ENCODE data around the gene KCNK18. TPM values are rescaled to one million over a fixed set of nuclear protein-coding genes. Genes with fewer than 3 reads are reported as not detected.

The KCNK18 gene
- total RNA-seq: not detected

- no peak within 1 kb of the TSS for H3K27ac ChIP-seq
- H3K4me3 ChIP-seq: no peak within 1 kb of the TSS
- no peaks in the 10 kb centered on the region for H3K27me3 ChIP-seq
- no peak for TF ChIP-seq POLR2AphosphoS5 (IDR thresholded peaks at IDR 0.05)
- TF ChIP-seq POLR2A (IDR thresholded peaks at IDR 0.05): no peak
- TF ChIP-seq, protein P1, sequence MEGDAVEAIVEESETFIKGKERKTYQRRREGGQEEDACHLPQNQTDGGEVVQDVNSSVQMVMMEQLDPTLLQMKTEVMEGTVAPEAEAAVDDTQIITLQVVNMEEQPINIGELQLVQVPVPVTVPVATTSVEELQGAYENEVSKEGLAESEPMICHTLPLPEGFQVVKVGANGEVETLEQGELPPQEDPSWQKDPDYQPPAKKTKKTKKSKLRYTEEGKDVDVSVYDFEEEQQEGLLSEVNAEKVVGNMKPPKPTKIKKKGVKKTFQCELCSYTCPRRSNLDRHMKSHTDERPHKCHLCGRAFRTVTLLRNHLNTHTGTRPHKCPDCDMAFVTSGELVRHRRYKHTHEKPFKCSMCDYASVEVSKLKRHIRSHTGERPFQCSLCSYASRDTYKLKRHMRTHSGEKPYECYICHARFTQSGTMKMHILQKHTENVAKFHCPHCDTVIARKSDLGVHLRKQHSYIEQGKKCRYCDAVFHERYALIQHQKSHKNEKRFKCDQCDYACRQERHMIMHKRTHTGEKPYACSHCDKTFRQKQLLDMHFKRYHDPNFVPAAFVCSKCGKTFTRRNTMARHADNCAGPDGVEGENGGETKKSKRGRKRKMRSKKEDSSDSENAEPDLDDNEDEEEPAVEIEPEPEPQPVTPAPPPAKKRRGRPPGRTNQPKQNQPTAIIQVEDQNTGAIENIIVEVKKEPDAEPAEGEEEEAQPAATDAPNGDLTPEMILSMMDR (IDR thresholded peaks at IDR 0.05): no peak
- TF ChIP-seq EP300 (IDR thresholded peaks at IDR 0.05): no peak
- no peaks in the 10 kb centered on the region for H3K9me3 ChIP-seq
- H3K36me3 ChIP-seq: no peaks in the 10 kb centered on the region
- WGBS, 2 donors: 83 to 86% methylated on average over 5 to 12 of the region's 12 CpGs
- no peaks in the 10 kb centered on the region for H3K4me1 ChIP-seq
- DNase-seq (no peak), ATAC-seq (ENCODE audit: low FRiP score in 2 of 2) (no peak)
These were observed at the start of gene KCNK18 for GRCh38 chr10:117197189-117197588. KCNK18 (plus strand) TSS chr10:117197489; CDS start chr10:117197489, 0 bp downstream.

DNA sequence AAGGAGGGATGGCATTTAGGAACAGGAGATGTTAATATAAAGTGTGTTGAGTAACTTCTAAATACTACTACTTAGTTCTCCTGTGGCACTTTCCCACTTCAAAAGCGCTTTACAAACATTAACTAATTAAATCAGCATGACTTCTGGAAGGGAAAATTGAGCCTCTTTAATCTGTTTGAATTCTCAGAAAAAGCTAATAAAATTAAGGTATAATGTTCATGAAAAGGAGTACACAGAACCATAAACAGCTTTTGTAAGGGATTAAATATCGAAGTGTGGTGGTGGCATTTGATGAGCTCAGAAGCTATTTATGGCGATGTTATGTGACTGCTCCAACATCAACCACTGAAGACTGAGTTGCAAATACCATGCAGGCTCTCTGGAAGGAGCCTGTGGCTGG lies 49.0 kb upstream of the KCNK18 start:
- TF ChIP-seq, protein P1 (IDR thresholded peaks at IDR 0.05): no peak
- no peak for TF ChIP-seq EP300 (IDR thresholded peaks at IDR 0.05)
- TF ChIP-seq POLR2A (IDR thresholded peaks at IDR 0.05): no peak
- TF ChIP-seq POLR2AphosphoS5 (IDR thresholded peaks at IDR 0.05): no peak
- Histone ChIP-seq H3K4me3 (no peak overlapping the region), H3K27me3 (no peaks in the 10 kb centered on the region), H3K36me3 (no peaks in the 10 kb centered on the region), H3K4me1 (no peaks in the 10 kb centered on the region), H3K27ac (no peak overlapping the region), H3K9me3 (peaks cover 6 to 14% (median 11%) of the 10 kb centered on the region in 4 donors)
- 82 to 86% methylated on average over 3 of the region's 3 CpGs for WGBS, 2 donors
- ATAC-seq (ENCODE audit: low FRiP score in 2 of 2) (no peak), DNase-seq (no peak)

GRCh38 chr10:117152668-117153067 lies 44.6 kb upstream of the KCNK18 start:
- H3K27me3 ChIP-seq: peaks cover 0 to under 1% (median 0%) of the 10 kb centered on the region in 4 donors

DNA sequence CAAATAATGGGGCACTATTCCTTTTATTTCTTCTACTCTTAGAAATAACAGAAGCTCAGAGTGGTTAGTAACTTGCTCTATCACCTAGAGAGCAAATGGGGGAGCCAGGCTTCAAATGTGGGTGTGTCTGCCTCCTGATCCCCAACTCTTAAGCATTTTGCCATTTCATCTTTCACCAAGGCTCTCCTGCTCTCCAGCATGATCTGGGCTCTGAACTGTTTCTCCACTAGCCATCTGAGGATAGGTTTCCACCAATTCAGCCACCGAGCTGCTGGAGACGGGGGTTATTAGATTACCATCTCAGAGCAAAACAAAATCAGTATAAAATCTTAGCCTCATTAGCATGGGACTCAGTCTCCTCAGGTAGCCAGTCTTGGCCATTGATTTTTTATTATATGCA lies 39.0 kb upstream of the KCNK18 start:
- ATAC-seq (ENCODE audit: low FRiP score in 2 of 2) (no peak), DNase-seq (no peak)
- Histone ChIP-seq H3K9me3 (no peaks in the 10 kb centered on the region), H3K4me3 (no peak overlapping the region), H3K4me1 (peaks cover 9 to 13% (median 12%) of the 10 kb centered on the region in 4 donors), H3K36me3 (no peaks in the 10 kb centered on the region), H3K27me3 (peaks cover 0 to 32% (median 22%) of the 10 kb centered on the region in 4 donors), H3K27ac (no peak overlapping the region)
- WGBS, 2 donors: 17 to 19% methylated on average over 2 of the region's 2 CpGs
- TF ChIP-seq, protein P1 (IDR thresholded peaks at IDR 0.05): no peak
- TF ChIP-seq POLR2A (IDR thresholded peaks at IDR 0.05) (no peak), POLR2AphosphoS5 (IDR thresholded peaks at IDR 0.05) (no peak), EP300 (IDR thresholded peaks at IDR 0.05) (no peak)

More at GRCh38 chr10:117152668-117153067, 44.6 kb upstream of the KCNK18 start:
- H3K27ac ChIP-seq: no peak overlapping the region
- no peaks in the 10 kb centered on the region for H3K9me3 ChIP-seq
- TF ChIP-seq, protein P1 (IDR thresholded peaks at IDR 0.05): no peak
- TF ChIP-seq POLR2A (IDR thresholded peaks at IDR 0.05) (no peak), POLR2AphosphoS5 (IDR thresholded peaks at IDR 0.05) (no peak), EP300 (IDR thresholded peaks at IDR 0.05) (no peak)
- H3K4me3 ChIP-seq: no peak overlapping the region
- WGBS, 2 donors: 37 to 44% methylated on average over 3 of the region's 3 CpGs
- H3K36me3 ChIP-seq: no peaks in the 10 kb centered on the region
- no peaks in the 10 kb centered on the region for H3K4me1 ChIP-seq
- no peak for DNase-seq
- no peak for ATAC-seq (ENCODE audit: low FRiP score in 2 of 2)

- WGBS, 2 donors: 8 to 11% methylated on average over 6 of the region's 6 CpGs
- Histone ChIP-seq H3K27ac (no peak overlapping the region), H3K4me1 (peaks cover 13 to 18% (median 18%) of the 10 kb centered on the region in 4 donors), H3K36me3 (no peaks in the 10 kb centered on the region), H3K4me3 (no peak overlapping the region), H3K9me3 (no peaks in the 10 kb centered on the region), H3K27me3 (peaks cover 0 to 42% (median 29%) of the 10 kb centered on the region in 4 donors)
- DNase-seq (no peak), ATAC-seq (ENCODE audit: low FRiP score in 2 of 2) (no peak)
- TF ChIP-seq, protein P1 (IDR thresholded peaks at IDR 0.05): no peak
- no peak for TF ChIP-seq POLR2A (IDR thresholded peaks at IDR 0.05)
- TF ChIP-seq POLR2AphosphoS5 (IDR thresholded peaks at IDR 0.05): no peak
- no peak for TF ChIP-seq EP300 (IDR thresholded peaks at IDR 0.05)
These were observed 37.9 kb upstream of the KCNK18 start for GRCh38 chr10:117159390-117159789.

Measured in upper lobe of left lung (tissue), 6 donors.